ENCODE data around the gene NODAL.

The NODAL gene

DNA sequence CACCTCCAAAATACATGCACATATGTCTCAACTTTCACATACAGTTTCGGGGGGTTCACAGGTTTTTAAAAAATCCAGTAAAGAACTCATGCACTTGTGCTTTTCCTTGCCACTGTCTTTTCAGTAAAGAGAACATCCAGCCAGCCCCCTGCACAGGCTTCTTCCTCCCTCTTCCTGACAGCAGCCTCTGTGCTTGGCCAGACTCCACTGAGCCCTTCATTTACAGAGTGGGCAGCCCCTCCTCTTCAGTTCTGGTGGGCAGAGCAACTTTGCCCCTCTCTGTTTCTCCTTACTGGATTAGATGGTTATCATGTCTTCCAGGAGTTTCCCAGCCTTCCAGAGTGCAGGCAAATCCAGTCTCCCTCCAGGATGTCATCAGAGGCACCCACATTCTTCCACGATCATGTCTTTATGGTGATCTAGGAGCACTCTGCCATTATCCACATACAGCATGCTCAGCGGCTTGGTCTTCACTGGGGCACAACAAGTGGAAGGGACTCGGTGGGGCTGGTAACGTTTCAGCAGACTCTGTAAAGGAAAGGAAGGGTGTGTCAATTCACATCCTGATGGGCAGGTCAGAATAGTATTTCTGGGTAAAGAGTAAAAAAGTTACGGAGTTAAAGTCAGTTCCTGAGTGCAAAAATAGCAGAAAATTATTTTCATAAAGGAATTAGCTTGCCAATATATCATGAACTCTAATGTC lies 8.8 kb downstream of the NODAL start:
- no peak for DNase-seq

DNA sequence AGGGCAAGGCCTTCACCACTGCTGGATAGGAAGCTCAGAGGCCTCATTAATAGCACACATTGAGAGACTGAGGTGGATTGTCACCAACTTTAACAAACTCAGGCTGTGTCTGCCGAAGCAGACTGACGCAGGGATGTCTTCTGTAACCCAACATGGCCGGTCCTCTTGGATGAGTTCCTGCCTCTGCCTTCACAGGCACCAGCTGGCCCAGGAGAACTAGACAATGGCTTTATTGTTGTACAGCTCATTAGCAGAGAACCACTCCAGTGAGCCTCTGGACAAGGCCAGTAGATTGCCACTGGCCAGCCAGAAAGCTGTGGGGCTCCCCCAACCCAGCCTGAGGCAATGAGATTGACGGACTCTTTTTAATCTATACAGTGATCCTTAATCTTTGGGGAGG lies 9.4 kb downstream of the NODAL start:
- no peak for DNase-seq

DNA sequence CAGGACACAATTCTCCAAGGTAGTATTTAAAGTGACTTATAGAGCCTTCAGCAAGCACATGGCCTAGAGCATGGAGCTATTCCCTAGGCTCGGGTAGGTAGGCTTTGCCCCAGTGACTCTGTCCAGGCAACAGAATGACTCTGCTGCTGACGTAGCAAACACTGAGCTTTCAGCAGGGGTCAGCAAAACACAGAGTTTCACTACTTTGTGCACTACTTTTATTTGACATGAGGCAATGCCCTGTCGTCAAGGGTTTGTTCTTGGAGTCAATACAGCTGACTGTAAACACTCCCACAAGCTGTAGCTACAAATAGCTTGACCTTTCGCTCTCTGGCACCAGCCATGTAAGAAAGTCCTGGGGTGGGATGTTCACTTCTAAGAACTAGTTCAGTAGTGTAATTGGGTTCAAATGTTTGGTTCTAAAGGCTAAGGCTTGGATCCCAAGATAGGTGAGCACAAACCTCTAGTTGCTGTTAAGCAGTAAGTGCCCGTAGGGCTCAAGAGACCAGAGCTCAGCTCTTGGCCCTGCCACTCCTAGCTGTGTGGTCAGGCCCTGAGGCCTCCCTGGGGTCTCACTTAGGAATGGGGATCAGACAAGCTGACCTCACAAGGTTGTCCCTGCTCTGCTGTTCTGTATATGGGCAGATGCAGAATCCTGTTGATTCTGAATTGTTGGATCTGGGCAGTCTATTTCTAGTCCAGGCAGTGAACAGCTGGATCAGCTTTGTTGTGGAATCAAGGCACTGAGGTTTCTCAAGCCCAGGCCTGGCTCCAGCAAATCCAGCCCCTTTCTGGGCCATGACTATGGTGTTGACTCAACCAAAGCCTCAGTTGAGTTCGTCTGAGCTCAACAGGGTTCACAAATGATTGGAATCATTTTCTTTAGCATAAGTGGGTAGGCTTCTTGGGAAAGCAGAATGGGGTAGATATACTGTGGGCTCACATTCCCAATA lies 10.7 kb downstream of the NODAL start:
- DNase-seq = no peak

DNA sequence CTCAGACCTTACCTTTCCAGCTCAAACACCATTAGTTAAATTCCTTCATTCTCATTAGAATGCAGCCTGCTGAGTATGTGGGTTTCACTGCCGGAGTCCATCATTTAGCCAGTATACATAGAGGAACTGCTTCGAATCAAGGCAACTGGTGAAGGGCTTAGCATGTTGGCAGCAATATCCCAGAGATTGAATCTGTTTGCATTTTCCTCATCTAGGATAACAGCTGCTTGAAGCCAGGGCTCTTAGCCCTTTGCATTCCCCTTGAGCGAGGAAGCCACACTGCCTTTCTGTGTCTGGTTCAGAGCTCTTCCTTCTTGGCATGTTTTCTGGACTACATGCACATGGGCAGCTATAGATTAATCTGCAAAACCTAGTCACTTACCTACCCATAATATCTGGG lies 14.7 kb downstream of the NODAL start:
- DNase-seq = no peak

DNA sequence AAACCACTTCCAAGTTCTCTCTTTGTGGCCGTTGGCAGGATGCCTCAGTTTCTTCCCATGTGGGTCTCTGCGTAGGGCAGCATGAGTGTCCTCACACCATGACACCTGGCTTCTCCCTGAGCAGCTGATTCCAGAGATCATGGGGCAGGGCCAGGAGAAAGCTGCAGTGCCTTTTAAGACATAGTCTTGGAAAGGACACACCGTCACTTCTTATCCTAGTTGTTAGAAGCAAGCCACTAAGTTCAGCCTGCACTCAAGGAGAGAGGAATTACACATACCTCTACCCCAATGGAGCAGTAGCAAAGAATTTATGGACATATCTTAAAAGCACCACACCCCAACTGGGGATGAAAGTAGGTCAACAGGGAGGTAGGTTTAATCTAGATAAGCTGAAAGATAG lies 16.4 kb downstream of the NODAL start:
- no peak for DNase-seq

DNA sequence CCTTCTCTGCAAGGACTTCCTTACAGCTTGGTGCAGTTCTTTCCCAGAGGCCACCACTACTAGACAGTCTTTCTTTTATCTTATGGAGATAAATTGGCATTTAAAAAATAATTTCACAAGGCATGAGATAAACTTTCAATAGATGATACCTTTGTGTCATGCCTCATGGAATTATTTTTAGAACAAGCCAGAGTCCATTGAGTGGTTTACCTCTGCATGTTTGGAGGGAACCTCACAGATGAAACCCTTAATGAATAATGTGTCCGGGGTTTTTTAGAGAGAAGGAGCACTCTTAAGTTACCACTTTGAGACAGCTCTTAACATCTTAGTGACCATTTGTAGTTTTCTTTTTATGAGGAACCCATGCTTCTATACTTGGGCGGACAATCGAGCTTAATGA lies 17.2 kb downstream of the NODAL start:
- no peak for DNase-seq

DNA sequence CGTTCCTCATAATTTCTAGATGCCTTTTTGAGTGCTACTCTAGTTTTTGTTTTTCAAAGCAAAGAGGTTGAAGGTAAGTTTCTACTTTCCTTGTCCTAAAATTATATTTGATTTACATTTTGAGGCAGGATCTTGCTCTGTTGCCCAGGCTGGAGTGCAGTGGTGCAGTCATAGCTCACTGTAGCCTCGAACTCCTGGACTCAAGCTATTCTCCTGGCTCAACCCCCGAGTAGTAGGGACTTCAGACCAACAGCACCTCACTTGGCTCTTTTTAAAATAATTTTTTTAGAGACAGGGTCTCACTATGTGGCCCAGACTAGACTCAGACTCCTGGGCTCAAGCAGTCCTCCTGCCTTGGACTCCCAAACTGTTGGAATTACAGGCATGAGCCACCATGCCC lies 22.8 kb downstream of the NODAL start:
- DNase-seq = no peak

DNA sequence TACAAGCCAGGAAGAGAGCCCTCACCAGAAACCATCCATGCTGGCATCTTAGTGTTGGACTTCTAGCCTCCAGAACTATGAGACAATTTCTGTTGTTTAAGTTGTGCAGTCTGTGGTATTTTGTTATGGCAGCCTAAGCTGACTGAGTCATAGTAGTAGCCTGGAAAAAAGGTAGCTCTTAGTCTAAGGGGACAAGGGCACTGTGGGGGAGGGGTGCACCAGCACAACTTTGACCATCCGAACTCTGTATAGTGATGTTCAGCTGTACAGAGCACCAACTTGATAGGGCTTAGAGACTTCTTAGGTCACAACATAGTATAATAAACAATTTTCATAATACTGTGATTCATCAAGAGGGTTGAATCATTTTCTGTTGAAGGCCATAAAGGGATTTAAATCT lies 23.3 kb downstream of the NODAL start:
- no peak for DNase-seq

DNA sequence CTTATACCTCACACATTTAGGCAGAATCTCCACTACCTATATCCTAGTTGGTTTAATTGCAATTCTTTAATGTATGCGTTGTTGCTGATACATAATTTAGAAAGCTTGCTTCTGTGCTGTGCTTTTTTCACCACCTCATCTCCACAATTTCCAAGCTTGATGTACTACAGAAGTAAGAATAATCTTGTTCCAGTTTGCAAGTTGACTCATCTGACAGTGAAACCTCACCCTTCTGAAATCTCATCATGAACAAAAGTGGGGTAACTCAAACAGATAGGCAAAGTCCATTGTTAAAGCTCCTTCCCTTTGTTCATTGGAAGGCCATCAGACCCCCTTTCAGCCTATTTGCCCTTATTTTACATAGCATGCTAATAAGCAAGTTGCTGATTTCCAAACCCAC lies 23.9 kb downstream of the NODAL start:
- DNase-seq = no peak

DNA sequence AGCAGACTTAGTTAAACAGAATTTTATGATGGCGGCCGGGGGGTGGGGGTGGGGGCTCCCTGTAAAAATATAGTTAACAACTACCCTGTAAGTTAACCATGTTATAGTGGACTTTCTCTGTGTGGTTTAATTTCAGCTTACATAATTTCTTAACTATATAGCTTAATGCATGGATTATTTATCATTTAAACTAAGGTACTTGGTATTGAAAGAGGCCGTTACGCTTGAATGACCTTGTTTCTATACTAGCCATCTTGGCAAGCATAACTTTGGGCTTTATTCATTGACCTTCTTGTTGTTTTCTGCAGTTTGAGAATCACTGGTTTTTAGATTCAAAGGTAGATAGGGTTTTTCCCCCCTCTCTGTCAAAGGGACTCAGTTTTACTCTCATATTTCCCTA lies 29.1 kb downstream of the NODAL start:
- DNase-seq = no peak

DNA sequence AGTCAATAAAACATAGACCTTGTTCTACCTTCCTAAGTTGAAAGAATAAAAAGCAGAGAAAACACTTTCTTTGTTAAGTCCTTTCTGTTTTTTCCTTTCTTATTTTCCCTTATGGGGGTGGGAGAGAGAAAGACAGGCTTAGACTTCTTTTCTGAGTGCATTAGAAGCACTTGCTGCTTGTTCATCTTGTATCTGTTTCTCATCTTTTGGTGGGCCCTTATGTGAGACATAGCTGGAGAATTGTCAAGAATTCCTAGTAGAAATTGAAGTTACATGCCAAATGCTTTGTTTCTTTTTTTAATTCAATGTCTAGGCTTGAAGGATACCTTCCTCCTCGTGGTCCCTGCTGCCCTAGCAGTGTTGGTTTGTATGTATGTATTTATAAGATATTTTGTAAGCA lies 30.9 kb downstream of the NODAL start:
- no peak for DNase-seq

DNA sequence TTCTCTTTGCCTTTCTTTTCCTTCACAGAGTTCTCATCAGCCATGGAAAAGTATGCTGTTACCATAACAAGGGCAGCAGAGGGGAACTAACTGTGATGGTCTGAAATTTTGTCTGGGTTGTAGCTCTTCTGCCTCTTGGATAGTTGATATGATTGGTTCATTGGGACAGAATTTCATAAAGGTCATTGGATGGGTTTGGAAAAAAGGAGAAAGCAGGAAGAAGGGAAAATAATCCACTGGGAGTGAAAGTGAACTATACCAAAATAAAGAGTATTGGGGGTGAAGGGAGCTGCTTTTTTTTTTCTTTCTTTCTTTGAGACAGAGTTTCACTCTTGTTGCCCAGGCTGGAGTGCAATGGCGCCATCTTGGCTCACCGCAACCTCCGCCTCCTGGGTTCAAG lies 31.7 kb downstream of the NODAL start:
- DNase-seq = no peak

DNA sequence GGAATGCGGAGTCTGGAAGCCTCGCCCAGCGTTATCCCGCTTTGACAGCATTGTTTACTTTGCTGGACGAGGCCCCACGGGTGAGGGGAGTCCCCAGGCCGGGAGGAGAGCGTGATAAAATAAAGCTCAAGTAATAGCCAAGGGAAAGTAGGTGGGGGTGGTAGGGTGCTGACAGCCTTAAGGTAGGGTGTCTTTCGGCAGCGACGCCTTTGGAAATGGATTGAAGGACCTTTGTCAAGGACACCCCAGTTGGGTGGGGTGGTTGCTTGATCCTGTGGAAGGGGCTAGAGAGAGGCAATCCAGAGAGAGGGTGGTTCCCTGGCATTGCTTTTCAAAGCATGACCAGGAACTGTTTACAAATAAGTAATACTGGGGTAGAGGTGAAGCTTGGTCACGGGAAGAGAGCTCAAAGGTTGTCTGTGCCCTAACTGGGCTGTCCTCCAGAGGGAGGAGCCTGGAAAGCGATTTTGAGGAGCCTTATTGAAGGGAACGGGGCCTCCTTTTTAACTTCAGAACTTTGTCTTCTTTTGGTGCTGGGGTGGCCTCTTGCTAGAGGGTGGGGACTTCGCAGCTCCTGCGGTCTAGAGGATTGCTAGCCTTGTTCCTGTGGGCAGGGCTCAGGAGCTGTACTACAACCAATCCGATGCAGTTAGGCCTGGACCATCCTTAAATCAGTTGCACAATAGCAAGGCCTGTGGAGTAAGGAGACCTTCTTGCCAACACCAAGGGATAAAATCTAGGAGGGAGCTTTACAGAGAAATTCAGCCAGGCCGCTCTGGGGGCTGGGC lies 36.2 kb downstream of the NODAL start:
- DNase-seq = no peak

DNA sequence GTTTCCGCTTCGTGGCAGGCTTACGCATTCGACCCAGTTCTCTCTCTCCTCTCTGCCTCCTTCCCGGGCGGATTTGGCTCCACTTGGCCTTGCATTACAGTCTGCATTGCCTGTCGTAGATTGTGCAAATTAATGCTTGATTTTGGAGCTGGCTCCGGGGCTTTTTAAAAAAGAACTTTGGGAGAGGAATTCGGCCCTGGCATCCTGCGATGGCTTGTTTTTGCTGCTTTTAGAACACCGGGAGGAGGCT lies 36.8 kb downstream of the NODAL start:
- no peak for DNase-seq

DNA sequence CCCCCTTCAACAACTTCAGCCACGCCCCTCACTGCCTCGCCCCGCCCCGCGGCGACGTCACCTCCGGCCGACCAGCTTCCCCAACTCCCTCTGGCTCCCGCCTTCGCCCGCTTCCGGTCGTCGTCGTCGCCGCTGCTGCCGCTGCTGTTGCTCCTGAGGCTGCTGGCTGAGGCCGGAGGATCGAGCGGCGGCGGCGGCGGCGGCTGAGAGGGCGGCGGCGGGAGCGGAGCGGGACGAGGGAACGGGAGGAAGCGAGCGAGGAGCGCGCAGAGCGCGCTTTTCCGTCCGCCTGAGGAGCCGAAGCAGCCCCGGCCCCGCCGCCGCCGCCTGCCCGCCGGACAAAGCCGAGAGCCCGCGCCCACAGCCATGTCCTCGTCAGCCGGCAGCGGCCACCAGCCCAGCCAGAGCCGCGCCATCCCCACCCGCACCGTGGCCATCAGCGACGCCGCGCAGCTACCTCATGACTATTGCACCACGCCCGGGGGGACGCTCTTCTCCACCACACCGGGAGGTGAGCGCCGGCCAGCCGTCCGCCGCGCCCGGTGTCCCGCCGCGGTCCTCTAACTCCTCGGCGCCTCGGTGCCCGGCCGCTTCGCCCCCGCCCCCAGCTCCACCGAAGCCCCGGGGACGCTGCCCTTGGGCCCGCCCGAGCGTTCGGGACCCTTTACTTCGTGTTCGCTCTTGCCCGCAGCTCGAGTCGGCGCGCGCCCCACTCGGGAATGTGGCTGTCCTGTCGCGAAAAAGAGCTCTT lies 37.3 kb downstream of the NODAL start, which contains the start of gene EIF4EBP2:
EIF4EBP2 (plus strand) TSS at position 110 of the 751 bp plus-strand sequence; CDS start at position 367, 257 bp downstream.
- peak; percentile 87 for DNase-seq

DNA sequence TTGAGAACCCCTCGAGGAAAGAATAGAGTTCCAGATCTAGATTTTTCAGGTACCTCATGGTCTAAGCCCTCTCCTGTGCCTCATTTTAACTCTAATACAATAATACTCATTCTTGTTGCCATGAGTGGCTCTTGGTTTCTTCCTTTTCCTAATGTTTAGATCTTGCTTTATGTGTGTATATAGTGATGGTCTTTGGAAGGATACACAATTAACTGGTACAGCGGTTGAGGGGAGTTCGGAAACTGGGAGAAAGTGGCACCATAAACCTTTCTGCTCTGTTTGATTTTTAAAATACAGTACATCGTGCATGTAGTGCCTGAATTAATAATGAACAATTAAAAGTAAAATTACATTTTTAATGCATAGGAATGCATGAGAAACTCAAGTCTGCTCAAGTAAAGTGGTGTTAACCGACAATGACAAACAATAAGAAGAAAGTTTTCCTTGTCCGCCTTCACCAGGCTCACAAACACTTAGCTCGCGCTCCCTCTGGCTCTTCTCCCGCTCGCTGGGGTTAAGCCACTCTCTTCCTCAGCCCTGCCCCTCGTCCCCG lies 37.9 kb downstream of the NODAL start:
- no peak for DNase-seq

DNA sequence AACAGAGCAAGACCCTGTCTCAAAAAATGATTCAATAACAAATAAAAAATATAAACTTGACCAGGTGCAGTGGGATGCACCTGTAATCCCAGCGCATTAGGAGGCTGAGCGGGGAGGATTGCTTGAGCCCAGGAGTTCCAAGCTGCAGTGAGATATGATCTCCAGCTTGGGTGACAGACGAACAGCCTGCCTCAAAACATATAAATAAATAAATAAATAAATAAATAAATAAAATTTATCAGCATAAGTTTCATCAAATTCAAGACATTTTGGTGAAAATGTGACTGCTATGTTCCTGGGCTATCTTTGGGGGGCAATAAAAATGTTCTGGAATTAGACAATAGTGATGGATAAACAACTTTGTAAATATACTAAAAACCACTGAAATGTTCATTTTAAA lies 42.3 kb downstream of the NODAL start:
- no peak for DNase-seq

DNA sequence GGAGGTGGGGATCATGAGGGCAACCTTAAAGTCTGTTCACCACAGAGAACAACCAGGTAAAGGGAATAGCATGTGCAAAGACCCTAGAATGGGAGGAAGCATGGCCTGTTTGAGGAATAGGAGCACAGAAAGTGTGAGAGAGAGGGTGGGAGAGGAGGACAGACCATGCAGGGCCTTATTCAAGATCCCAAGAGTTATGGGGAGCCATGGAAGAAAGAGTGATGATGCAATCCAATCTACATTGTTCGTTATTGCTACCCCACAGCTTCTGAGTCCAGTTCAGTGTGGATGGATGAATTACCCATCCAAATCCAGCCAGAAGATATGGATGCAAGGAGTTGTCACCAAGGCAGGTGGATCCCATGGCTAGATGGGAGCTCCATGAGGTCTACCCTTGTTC lies 45.3 kb downstream of the NODAL start:
- DNase-seq = no peak

DNA sequence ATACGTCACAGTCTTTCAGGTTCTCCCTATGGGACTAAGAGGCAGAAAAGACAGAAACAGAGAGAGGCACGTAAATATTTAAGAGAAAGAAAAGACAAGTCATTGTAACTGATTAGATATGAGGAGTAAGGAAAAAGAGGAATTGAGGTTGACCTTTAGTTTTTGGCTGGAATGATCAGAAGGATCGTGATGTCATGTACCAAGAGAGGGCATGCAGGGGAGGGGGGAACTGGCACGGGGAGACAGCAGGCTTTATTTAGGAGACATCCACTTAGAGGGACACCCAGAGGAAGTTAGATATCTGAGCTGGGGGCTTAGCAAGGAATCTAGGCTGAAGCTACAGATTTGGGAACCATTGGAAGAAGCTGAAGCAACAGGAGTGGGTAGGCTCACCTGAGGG lies 49.8 kb downstream of the NODAL start:
- DNase-seq = no peak

All from NCI-H1048 (cell line).